Cerebellar cortex (tissue), 1 donor: ENCODE data around the gene PRKCZ.
"Not testable (repeated sequence)": the region's sequence is repeated elsewhere in the genome, so short reads cannot be mapped to it uniquely, and the experiment has no call there.

Experiments
- DNase-seq: peaks from one replicate; pipeline ENCODE4 v3.0.0-alpha.2; 2015; ENCODE audit warnings: low spot score

Gene PRKCZ

GRCh38 chr1:2103266-2103900, 53.2 kb downstream of the PRKCZ start:
- DNase-seq: no peak

- DNase-seq: no peak
Measured at GRCh38 chr1:2103901-2104590, 53.8 kb downstream of the PRKCZ start.

GRCh38 chr1:2104621-2105427, 54.6 kb downstream of the PRKCZ start:
- no peak for DNase-seq

GRCh38 chr1:2105781-2106524, 55.7 kb downstream of the PRKCZ start:
- no peak for DNase-seq

GRCh38 chr1:2106659-2107405, 56.6 kb downstream of the PRKCZ start:
- no peak for DNase-seq

- DNase-seq: no peak
Measured at GRCh38 chr1:2107586-2108212, 57.5 kb downstream of the PRKCZ start.

GRCh38 chr1:2108213-2108876, 58.1 kb downstream of the PRKCZ start:
- peak; percentile 76 for DNase-seq

GRCh38 chr1:2108877-2109580, 58.8 kb downstream of the PRKCZ start:
- no peak for DNase-seq

- no peak for DNase-seq
Measured at GRCh38 chr1:2109581-2110021, 59.4 kb downstream of the PRKCZ start.

- no peak for DNase-seq
Measured at GRCh38 chr1:2110191-2110737, 60.1 kb downstream of the PRKCZ start.

- DNase-seq: no peak
Measured at GRCh38 chr1:2110738-2111673, 60.8 kb downstream of the PRKCZ start.

GRCh38 chr1:2111674-2112035, 61.4 kb downstream of the PRKCZ start:
- no peak for DNase-seq

- no peak for DNase-seq
Measured at GRCh38 chr1:2112280-2112701, 62.1 kb downstream of the PRKCZ start.

- DNase-seq: no peak
Measured at GRCh38 chr1:2113620-2114135, 63.5 kb downstream of the PRKCZ start.

- DNase-seq: not testable (repeated sequence)
Measured at GRCh38 chr1:2114635-2115007, 64.4 kb downstream of the PRKCZ start.

- DNase-seq: no peak
Measured at GRCh38 chr1:2115008-2115641, 64.9 kb downstream of the PRKCZ start.

- no peak for DNase-seq
Measured at GRCh38 chr1:2115702-2116341, 65.6 kb downstream of the PRKCZ start.
